WTC11 (cell line): ENCODE data around the gene SPNS1. TPM values are rescaled to one million over a fixed set of nuclear protein-coding genes. Genes with fewer than 3 reads are reported as not detected.

ENCODE experiments used
- ATAC-seq: fragments of 200-7000 bp; cut with Tn5 transposase; 2 replicates; pipeline ENCODE4 v1.10.0; 2021; ENCODE audit warnings: mild to moderate bottlenecking, moderate library complexity
- CTCF ChIA-PET: fragments of 300-600 bp; sonication (Branson Sonifier 250); formaldehyde crosslinking; loops from one replicate; lab custom pipeline; 2021; ENCODE audit warnings: antibody characterized with exemption; lab: Charles Lee
- POLR2A ChIA-PET: fragments of 350-600 bp; sonication (Branson Sonifier 250); formaldehyde crosslinking; loops from one replicate; lab custom pipeline; 2021; ENCODE audit warnings: antibody characterized with exemption; lab: Charles Lee
- DNase-seq: peaks from one replicate; pipeline ENCODE4 v3.0.0; 2021; ENCODE audit warnings: low spot score
- H3K27ac Mint-ChIP-seq: 2 replicates; pipeline ENCODE4 v1.8.0; 2021; ENCODE audit warnings: mixed read lengths
- H3K27me3 Mint-ChIP-seq: 2 replicates; pipeline ENCODE4 v1.8.0; 2021; ENCODE audit warnings: low read depth, mild to moderate bottlenecking, moderate library complexity, mixed read lengths
- H3K36me3 Mint-ChIP-seq: 2 replicates; pipeline ENCODE4 v1.8.0; 2021; ENCODE audit warnings: mixed read lengths
- H3K4me1 Mint-ChIP-seq: 2 replicates; pipeline ENCODE4 v1.8.0; 2022; ENCODE audit warnings: mixed read lengths
- H3K4me3 Mint-ChIP-seq: 2 replicates; pipeline ENCODE4 v1.8.0; 2021; ENCODE audit warnings: mild to moderate bottlenecking, moderate library complexity, mixed read lengths
- H3K9me3 Mint-ChIP-seq: 2 replicates; pipeline ENCODE4 v1.8.0; 2021; ENCODE audit warnings: mixed read lengths
- ESRRA ChIP-seq: sonication (generic); formaldehyde crosslinking; IDR thresholded peaks from 2 replicates; pipeline ENCODE4 v1.8.1; 2022; ENCODE audit warnings: mild to moderate bottlenecking, missing genetic modification reagents, borderline replicate concordance
- JAZF1 ChIP-seq: fragments of 250-450 bp; sonication (Bioruptor Pico); IDR thresholded peaks from 2 replicates; pipeline ENCODE4 v1.9.0; 2021; ENCODE audit warnings: moderate library complexity, mild to moderate bottlenecking, inconsistent platforms
- NFE2L1 ChIP-seq: sonication (generic); formaldehyde crosslinking; IDR thresholded peaks from 2 replicates; pipeline ENCODE4 v1.8.1; 2023; ENCODE audit warnings: missing genetic modification reagents
- NFYB ChIP-seq: sonication (generic); formaldehyde crosslinking; conservative IDR thresholded peaks from 2 replicates; pipeline ENCODE4 v1.8.0; 2022; ENCODE audit warnings: low read depth, missing genetic modification reagents
- OVOL2 ChIP-seq: fragments of 250-450 bp; sonication (Bioruptor Pico); IDR thresholded peaks from 2 replicates; pipeline ENCODE4 v1.9.0; 2021; ENCODE audit warnings: mild to moderate bottlenecking, borderline replicate concordance
- PRRX2 ChIP-seq: fragments of 250-450 bp; sonication (Bioruptor Pico); IDR thresholded peaks from 2 replicates; pipeline ENCODE4 v1.8.0; 2021; ENCODE audit warnings: mild to moderate bottlenecking
- SP1 ChIP-seq: sonication (generic); formaldehyde crosslinking; conservative IDR thresholded peaks from 2 replicates; pipeline ENCODE4 v1.8.1; 2022; ENCODE audit warnings: missing genetic modification reagents
- TEAD1 ChIP-seq: sonication (generic); formaldehyde crosslinking; IDR thresholded peaks from 2 replicates; pipeline ENCODE4 v1.8.0; 2022; ENCODE audit warnings: mild to moderate bottlenecking, missing genetic modification reagents
- TEAD4 ChIP-seq: sonication (generic); formaldehyde crosslinking; IDR thresholded peaks from 2 replicates; pipeline ENCODE4 v1.8.0; 2022; ENCODE audit warnings: mild to moderate bottlenecking, missing genetic modification reagents
- TP53 ChIP-seq: sonication (generic); formaldehyde crosslinking; IDR thresholded peaks from 2 replicates; pipeline ENCODE4 v1.8.1; 2023; ENCODE audit warnings: mild to moderate bottlenecking, missing genetic modification reagents
- ZNF232 ChIP-seq: sonication (generic); formaldehyde crosslinking; IDR thresholded peaks from 2 replicates; pipeline ENCODE4 v1.8.0; 2022; ENCODE audit warnings: mild to moderate bottlenecking, missing genetic modification reagents
- ZNF416 ChIP-seq: fragments of 250-450 bp; sonication (Bioruptor Pico); IDR thresholded peaks from 2 replicates; pipeline ENCODE4 v1.9.0; 2021; ENCODE audit warnings: mild to moderate bottlenecking, inconsistent platforms
- total RNA-seq: library from RNA; stranded (reverse); gene quantifications from 3 replicates; pipeline ENCODE4 v1.2.3, GENCODE V29; 2021
- TF ChIP-seq, protein P1 (sequence below): sonication (generic); formaldehyde crosslinking; IDR thresholded peaks from 2 replicates; pipeline ENCODE4 v1.8.0; 2022; ENCODE audit warnings: mild to moderate bottlenecking, missing genetic modification reagents
- TF ChIP-seq, protein P2 (sequence below): sonication (generic); formaldehyde crosslinking; IDR thresholded peaks from 2 replicates; pipeline ENCODE4 v1.8.1; 2022; ENCODE audit warnings: mild to moderate bottlenecking, moderate library complexity, missing genetic modification reagents
- TF ChIP-seq, protein P3 (sequence below): fragments of 250-450 bp; sonication (Bioruptor Pico); IDR thresholded peaks from 2 replicates; pipeline ENCODE4 v1.9.0; 2021; ENCODE audit warnings: mild to moderate bottlenecking
- TF ChIP-seq, protein P4 (sequence below): sonication (generic); formaldehyde crosslinking; IDR thresholded peaks from 2 replicates; pipeline ENCODE4 v1.8.1; 2022; ENCODE audit warnings: low read depth, mild to moderate bottlenecking, moderate library complexity, missing genetic modification reagents, borderline replicate concordance
- TF ChIP-seq, protein P5 (sequence below): sonication (generic); formaldehyde crosslinking; IDR thresholded peaks from 2 replicates; pipeline ENCODE4 v1.8.0; 2023; ENCODE audit warnings: missing genetic modification reagents
- TF ChIP-seq, protein P6 (sequence below): sonication (generic); formaldehyde crosslinking; IDR thresholded peaks from 2 replicates; pipeline ENCODE4 v1.8.0; 2022; ENCODE audit warnings: missing genetic modification reagents
- TF ChIP-seq, protein P7 (sequence below): sonication (generic); formaldehyde crosslinking; IDR thresholded peaks from 2 replicates; pipeline ENCODE4 v1.8.1; 2022; ENCODE audit warnings: missing genetic modification reagents, borderline replicate concordance
- TF ChIP-seq, protein P8 (sequence below): sonication (generic); formaldehyde crosslinking; IDR thresholded peaks from 2 replicates; pipeline ENCODE4 v1.8.1; 2023; ENCODE audit warnings: mild to moderate bottlenecking, missing genetic modification reagents, borderline replicate concordance

SPNS1 gene
- total RNA-seq, 1 experiment from 2014 or later: 64.4 TPM

DNA sequence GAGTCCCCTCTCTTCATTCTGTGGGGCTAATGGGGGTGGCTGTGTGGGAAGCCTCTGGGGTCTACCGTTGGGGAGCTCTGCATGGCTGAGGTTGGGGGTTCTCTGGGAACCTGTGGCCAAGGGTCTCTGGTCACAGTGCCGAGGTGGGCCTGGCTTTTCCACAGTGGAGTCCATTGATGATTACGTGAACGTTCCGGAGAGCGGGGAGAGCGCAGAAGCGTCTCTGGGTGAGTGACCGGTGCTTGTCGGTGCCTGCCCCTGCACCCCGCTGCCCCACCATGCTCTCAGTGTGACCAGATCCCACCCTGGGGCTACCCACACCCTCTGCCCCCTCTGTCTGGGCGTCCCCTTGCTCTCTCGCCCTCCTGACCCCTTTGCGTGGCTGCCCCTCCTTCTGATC lies 14.8 kb downstream of the SPNS1 start:
- ChIA-PET CTCF (interaction anchor here (1.4 kb wide), 1 partner anchor 12 kb away, joined by 5 read pairs; no protein-coding TSS in a partner anchor), POLR2A (no interaction called here)
- Mint-ChIP-seq H3K4me1 (no peaks in the 10 kb centered on the region), H3K27me3 (no peaks in the 10 kb centered on the region), H3K27ac (no peak overlapping the region), H3K36me3 (peaks cover 7% of the 10 kb centered on the region), H3K4me3 (no peak overlapping the region), H3K9me3 (peaks cover 7% of the 10 kb centered on the region)
- ATAC-seq (no peak), DNase-seq (no peak)
- TF ChIP-seq, protein P1, sequence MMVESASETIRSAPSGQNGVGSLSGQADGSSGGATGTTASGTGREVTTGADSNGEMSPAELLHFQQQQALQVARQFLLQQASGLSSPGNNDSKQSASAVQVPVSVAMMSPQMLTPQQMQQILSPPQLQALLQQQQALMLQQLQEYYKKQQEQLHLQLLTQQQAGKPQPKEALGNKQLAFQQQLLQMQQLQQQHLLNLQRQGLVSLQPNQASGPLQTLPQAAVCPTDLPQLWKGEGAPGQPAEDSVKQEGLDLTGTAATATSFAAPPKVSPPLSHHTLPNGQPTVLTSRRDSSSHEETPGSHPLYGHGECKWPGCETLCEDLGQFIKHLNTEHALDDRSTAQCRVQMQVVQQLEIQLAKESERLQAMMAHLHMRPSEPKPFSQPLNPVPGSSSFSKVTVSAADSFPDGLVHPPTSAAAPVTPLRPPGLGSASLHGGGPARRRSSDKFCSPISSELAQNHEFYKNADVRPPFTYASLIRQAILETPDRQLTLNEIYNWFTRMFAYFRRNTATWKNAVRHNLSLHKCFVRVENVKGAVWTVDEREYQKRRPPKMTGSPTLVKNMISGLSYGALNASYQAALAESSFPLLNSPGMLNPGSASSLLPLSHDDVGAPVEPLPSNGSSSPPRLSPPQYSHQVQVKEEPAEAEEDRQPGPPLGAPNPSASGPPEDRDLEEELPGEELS (CRISPR knock-in tag): no peak
- TF ChIP-seq, protein P2, sequence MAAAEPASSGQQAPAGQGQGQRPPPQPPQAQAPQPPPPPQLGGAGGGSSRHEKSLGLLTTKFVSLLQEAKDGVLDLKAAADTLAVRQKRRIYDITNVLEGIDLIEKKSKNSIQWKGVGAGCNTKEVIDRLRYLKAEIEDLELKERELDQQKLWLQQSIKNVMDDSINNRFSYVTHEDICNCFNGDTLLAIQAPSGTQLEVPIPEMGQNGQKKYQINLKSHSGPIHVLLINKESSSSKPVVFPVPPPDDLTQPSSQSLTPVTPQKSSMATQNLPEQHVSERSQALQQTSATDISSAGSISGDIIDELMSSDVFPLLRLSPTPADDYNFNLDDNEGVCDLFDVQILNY (CRISPR knock-in tag): no peak
- TF ChIP-seq, protein P3, sequence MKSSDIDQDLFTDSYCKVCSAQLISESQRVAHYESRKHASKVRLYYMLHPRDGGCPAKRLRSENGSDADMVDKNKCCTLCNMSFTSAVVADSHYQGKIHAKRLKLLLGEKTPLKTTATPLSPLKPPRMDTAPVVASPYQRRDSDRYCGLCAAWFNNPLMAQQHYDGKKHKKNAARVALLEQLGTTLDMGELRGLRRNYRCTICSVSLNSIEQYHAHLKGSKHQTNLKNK (CRISPR knock-in tag): no peak
- no peak for TF ChIP-seq ESRRA (CRISPR knock-in tag)
- TF ChIP-seq, protein P4, sequence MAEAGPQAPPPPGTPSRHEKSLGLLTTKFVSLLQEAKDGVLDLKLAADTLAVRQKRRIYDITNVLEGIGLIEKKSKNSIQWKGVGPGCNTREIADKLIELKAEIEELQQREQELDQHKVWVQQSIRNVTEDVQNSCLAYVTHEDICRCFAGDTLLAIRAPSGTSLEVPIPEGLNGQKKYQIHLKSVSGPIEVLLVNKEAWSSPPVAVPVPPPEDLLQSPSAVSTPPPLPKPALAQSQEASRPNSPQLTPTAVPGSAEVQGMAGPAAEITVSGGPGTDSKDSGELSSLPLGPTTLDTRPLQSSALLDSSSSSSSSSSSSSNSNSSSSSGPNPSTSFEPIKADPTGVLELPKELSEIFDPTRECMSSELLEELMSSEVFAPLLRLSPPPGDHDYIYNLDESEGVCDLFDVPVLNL: no peak
- TF ChIP-seq TEAD4 (CRISPR knock-in tag): no peak
- TF ChIP-seq TP53 (CRISPR knock-in tag): no peak
- TF ChIP-seq, protein P5, sequence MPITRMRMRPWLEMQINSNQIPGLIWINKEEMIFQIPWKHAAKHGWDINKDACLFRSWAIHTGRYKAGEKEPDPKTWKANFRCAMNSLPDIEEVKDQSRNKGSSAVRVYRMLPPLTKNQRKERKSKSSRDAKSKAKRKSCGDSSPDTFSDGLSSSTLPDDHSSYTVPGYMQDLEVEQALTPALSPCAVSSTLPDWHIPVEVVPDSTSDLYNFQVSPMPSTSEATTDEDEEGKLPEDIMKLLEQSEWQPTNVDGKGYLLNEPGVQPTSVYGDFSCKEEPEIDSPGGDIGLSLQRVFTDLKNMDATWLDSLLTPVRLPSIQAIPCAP (CRISPR knock-in tag): no peak
- TF ChIP-seq PRRX2 (CRISPR knock-in tag): no peak
- no peak for TF ChIP-seq NFE2L1 (CRISPR knock-in tag)
- TF ChIP-seq, protein P6, sequence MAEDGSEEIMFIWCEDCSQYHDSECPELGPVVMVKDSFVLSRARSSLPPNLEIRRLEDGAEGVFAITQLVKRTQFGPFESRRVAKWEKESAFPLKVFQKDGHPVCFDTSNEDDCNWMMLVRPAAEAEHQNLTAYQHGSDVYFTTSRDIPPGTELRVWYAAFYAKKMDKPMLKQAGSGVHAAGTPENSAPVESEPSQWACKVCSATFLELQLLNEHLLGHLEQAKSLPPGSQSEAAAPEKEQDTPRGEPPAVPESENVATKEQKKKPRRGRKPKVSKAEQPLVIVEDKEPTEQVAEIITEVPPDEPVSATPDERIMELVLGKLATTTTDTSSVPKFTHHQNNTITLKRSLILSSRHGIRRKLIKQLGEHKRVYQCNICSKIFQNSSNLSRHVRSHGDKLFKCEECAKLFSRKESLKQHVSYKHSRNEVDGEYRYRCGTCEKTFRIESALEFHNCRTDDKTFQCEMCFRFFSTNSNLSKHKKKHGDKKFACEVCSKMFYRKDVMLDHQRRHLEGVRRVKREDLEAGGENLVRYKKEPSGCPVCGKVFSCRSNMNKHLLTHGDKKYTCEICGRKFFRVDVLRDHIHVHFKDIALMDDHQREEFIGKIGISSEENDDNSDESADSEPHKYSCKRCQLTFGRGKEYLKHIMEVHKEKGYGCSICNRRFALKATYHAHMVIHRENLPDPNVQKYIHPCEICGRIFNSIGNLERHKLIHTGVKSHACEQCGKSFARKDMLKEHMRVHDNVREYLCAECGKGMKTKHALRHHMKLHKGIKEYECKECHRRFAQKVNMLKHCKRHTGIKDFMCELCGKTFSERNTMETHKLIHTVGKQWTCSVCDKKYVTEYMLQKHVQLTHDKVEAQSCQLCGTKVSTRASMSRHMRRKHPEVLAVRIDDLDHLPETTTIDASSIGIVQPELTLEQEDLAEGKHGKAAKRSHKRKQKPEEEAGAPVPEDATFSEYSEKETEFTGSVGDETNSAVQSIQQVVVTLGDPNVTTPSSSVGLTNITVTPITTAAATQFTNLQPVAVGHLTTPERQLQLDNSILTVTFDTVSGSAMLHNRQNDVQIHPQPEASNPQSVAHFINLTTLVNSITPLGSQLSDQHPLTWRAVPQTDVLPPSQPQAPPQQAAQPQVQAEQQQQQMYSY (CRISPR knock-in tag): no peak
- no peak for TF ChIP-seq NFYB (CRISPR knock-in tag)
- TF ChIP-seq, protein P7, sequence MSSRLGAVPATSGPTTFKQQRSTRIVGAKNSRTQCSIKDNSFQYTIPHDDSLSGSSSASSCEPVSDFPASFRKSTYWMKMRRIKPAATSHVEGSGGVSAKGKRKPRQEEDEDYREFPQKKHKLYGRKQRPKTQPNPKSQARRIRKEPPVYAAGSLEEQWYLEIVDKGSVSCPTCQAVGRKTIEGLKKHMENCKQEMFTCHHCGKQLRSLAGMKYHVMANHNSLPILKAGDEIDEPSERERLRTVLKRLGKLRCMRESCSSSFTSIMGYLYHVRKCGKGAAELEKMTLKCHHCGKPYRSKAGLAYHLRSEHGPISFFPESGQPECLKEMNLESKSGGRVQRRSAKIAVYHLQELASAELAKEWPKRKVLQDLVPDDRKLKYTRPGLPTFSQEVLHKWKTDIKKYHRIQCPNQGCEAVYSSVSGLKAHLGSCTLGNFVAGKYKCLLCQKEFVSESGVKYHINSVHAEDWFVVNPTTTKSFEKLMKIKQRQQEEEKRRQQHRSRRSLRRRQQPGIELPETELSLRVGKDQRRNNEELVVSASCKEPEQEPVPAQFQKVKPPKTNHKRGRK: no peak
- no peak for TF ChIP-seq ZNF416
- TF ChIP-seq JAZF1: no peak
- TF ChIP-seq ZNF232 (CRISPR knock-in tag): no peak
- TF ChIP-seq, protein P8, sequence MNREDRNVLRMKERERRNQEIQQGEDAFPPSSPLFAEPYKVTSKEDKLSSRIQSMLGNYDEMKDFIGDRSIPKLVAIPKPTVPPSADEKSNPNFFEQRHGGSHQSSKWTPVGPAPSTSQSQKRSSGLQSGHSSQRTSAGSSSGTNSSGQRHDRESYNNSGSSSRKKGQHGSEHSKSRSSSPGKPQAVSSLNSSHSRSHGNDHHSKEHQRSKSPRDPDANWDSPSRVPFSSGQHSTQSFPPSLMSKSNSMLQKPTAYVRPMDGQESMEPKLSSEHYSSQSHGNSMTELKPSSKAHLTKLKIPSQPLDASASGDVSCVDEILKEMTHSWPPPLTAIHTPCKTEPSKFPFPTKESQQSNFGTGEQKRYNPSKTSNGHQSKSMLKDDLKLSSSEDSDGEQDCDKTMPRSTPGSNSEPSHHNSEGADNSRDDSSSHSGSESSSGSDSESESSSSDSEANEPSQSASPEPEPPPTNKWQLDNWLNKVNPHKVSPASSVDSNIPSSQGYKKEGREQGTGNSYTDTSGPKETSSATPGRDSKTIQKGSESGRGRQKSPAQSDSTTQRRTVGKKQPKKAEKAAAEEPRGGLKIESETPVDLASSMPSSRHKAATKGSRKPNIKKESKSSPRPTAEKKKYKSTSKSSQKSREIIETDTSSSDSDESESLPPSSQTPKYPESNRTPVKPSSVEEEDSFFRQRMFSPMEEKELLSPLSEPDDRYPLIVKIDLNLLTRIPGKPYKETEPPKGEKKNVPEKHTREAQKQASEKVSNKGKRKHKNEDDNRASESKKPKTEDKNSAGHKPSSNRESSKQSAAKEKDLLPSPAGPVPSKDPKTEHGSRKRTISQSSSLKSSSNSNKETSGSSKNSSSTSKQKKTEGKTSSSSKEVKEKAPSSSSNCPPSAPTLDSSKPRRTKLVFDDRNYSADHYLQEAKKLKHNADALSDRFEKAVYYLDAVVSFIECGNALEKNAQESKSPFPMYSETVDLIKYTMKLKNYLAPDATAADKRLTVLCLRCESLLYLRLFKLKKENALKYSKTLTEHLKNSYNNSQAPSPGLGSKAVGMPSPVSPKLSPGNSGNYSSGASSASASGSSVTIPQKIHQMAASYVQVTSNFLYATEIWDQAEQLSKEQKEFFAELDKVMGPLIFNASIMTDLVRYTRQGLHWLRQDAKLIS: no peak
- no peak for TF ChIP-seq SP1
- TF ChIP-seq TEAD1 (CRISPR knock-in tag): no peak
- TF ChIP-seq OVOL2 (CRISPR knock-in tag): no peak
